NCI-H460 (cell line): ENCODE results near the gene CEP126. TPM values are rescaled to one million over a fixed set of nuclear protein-coding genes. Genes with fewer than 3 reads are reported as not detected.
A peak's percentile ranks its signal among the peaks of the same experiment; 100 is the strongest.

Experiments used
- DNase-seq: peaks from one replicate; pipeline ENCODE4 v3.0.0-alpha.2; 2016; ENCODE audit warnings: low read depth; ENCODE audit errors: extremely low read depth
- polyA plus RNA-seq: library from polyadenylated mRNA; depleted of rRNA; stranded (reverse); fragments of >200 nt; gene quantifications from 2 replicates; pipeline ENCODE4 v1.2.3, GENCODE V29; 2014; cell fraction: nucleus; rRNA removed
- total RNA-seq: library from RNA; depleted of rRNA; stranded (reverse); fragments of >200 nt; shearing (Covaris generic); gene quantifications from 2 replicates; pipeline ENCODE4 v1.2.3, GENCODE V29; 2014; rRNA removed

CEP126 gene, protein sequence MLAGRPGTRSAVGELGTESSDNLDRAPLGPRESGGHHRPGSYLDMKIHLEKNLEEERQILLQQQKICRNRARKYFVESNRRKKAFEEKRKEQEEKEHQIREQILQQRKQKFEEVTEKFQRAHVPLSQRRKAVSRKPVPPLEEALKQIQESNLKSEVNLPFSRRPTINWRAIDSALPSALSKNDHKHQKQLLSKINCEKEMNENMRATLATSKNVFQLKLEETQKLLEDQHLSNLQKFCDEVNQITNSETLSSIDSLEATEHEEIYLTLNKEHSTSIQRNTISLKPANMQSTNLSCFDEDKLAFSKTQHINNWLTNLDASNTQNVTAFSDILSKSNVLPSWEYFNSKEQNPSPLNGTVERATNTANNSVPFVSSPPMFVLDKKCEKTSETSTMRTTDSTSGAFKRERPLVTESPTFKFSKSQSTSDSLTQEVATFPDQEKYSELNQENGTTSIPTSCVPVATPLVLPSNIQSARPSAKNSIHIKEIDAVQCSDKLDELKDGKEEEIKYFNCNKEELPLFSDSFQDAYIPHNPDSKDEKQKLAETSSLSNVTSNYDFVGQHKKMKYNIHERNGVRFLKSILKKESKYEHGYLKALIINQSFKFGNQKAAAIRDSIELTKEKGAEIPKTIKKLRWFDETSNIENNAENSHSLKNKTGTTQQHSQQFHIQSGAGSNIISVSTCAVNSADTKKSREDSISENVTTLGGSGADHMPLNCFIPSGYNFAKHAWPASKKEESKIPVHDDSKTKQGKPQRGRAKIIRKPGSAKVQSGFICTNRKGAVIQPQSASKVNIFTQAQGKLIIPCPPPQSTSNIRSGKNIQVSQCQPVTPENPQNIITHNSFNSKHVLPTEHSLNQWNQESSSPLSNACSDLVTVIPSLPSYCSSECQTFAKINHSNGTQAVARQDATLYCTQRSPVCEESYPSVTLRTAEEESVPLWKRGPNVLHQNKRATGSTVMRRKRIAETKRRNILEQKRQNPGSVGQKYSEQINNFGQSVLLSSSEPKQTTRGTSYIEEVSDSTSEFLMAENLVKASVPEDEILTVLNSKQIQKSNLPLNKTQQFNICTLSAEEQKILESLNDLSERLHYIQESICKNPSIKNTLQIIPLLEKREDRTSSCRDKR
- 2.7 and 4.5 TPM in 2 replicates for total RNA-seq
- polyA plus RNA-seq, result 3.5 and 4.1 TPM in 2 replicates

DNA sequence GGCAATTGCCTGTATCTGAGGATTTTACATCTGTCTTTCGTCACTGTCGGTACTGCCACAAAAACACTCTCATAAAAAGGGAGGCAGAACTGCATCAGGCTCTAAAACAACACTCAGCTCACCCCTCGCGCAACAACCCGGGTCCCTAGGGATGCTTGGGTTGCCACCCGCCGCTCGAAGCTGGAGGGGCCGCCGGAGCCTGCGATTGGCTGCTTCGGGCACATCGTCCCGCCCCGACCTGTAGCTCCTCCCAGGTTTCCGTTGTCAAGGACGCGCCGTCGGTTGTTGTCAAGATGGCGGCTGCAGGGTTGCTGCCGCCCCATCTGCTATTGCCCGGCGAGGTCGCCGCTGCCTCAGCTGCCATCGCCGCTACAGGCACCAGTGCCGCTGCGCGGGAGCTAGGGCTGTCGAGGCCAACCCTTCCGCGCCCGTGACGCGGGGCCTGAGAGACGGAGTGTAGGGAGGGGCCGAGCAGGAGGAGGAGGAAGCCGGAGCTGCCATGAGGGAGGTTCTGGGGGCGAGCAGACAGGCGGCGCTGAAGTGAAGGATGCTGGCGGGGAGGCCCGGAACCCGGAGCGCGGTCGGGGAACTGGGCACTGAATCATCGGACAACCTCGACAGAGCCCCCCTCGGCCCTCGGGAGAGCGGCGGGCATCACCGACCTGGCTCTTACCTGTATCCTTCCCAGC, at the start of gene CEP126:
Gene CEP126 (plus strand): TSS at position 273 of the 689 bp plus-strand sequence. CDS start 275 bp downstream, at position 548.
- DNase-seq, result peak; percentile 89

- DNase-seq, result no peak
Observed at GRCh38 chr11:101866619-101867491, 48.0 kb upstream of the CEP126 start.

DNA sequence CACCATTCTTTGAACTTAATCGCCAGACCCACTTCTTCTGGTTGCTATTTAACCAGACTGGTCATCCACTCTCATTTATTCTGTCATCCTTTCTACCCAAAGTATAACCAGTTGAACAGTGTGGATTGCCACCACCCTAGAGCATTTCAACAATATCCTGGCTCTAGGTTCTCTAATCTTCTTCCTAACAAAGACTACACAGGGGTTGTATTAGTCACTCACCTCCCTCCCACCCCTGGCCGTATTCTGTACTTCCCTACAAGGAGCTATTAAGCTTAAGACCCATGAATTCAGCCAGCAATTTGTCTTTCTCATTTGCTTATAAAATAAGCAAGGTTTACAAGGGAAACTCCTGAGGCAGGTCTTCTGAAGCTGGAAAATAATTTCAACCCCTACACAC, 46.9 kb upstream of the CEP126 start:
- no peak for DNase-seq

GRCh38 chr11:101870510-101870909, 44.3 kb upstream of the CEP126 start:
- peak; percentile 19 for DNase-seq

DNA sequence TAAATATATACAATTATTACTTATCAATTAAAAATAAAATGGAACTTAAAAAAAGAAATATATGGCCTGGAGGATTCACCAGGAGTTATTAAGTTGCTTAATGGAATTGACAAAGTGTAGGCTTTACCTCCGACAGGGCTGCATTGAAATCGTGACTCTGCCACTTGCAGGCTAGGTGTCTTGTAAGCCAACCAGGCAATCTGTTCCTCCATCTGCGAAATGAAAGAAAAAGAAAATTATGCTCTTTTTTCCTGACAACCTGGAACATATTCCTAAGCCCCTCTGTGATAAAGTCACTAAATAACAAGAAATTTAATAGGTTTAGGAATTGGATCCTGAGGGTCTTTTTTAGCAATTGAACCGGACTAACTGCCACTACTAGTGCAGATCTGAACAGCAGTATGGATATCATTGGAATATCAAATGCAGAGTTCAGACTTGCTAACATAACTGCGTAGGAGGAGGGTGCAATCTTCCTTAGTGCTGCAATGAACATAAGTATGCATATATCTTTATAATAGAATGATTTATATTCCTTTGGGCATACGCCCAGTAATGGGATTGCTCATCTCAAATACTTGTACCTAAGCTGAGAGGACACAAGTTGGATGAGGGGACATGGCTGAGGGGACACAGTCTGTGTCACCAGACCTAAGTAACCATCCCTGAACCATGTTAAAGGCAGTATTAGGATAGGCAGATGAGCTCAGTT, 42.5 kb upstream of the CEP126 start:
- no peak for DNase-seq

GRCh38 chr11:101880222-101880621, 34.6 kb upstream of the CEP126 start:
- peak; percentile 35 for DNase-seq

DNA sequence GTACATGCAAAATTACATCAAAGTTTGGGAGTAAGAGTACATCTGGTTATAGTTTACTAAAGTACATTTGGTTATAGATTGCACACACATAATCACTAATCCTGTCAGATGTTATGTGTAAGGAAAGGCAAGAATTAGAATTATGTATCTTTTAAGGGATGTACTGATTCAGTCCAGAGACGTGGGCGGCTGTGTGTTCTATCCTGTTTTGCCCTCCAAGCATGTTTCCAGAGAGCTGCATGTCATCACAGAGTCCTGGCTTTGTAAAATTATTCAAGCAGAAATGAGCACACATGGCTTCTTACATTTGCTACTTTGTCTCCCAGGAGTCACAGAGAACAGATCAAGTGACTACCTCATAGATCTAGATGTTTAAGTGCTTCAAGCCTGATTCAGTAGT, 33.2 kb upstream of the CEP126 start:
- no peak for DNase-seq

GRCh38 chr11:101885631-101886030, 29.2 kb upstream of the CEP126 start:
- no peak for DNase-seq

GRCh38 chr11:101889767-101890166, 25.0 kb upstream of the CEP126 start:
- DNase-seq, result no peak

DNA sequence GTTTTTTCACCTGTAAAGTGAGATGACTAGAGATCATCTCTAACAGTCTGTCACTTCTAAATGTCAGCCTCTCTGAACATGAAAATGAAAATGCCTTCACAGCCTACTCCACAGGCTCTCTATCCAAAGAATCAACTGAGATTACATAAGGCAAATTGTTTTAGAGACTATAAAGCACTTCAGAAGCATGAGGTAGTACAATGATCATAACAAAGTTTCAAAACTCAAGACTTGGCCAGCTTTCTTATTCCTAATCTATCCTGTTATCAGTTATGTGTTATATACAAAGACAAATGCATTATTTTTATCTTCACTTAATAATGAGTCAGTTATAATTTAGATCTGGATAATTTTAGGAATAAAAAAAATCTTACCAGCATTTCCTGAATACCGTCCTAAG, 20.3 kb upstream of the CEP126 start:
- DNase-seq, result no peak

GRCh38 chr11:101907815-101908214, 7.0 kb upstream of the CEP126 start:
- no peak for DNase-seq

DNA sequence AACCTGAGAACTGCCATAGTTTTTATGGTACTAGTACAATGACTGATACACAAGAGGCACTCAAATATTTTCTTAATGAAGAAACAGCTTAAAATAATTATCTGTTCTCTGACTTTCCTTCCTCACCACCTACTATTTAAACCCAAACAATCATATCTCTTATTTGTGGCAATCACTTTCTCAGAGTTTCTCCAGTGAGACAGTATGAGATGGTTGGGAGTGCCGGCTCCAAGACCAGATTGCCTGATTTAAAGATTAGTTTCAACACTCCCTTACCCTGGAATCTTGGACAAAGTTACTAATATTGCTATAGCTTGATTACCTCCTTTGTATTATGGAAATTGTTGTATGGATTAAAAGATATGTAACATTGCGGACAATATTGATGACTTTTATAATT, 5.7 kb upstream of the CEP126 start:
- DNase-seq, result no peak

GRCh38 chr11:101912823-101913284, 2.0 kb upstream of the CEP126 start:
- DNase-seq, result no peak

GRCh38 chr11:101913656-101914055, 1.2 kb upstream of the CEP126 start:
- DNase-seq, result no peak

DNA sequence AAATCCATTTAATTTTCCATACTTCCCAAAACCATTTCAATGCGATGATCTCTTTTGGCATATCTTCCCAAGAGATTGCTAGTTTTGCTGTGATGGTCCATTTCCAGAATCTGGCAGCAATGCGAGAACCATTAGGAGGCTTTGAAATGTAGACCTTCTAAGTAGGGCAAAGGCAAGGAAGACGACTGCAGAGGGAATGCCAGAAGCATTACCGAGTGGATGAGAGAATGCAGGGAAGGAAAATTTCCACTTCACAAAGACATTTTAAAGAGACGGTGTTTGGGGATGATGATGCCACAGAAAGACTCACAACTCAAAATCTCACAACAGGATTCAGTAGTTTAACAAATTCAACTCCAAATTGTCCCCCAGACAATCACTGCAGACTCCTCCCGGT, 471 bp upstream of the CEP126 start:
- no peak for DNase-seq

DNA sequence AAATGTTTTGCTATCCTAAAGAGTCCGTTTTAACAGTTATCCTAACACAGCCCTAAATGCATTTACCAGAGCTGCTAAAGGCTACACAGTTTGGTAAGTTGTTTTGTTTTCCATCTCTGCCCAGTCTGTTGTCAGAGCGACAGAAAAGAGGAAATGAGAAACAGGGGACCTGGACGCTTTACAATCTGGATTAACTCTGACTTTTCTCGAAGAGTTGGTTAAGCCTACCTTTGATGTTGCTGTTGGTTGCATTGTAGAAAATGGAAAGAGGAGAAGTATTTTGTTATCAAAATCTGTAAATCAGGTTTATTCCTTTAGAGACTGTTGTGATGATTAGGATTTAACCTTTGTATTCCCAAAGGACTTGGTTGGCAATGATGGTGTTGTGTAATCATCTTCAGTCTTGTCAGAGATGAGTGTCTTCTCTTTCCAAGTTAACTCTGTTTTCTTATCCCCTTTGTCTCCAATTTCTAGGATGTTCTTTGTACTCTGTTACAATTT, 1.0 kb downstream of the CEP126 start:
- peak; percentile 41 for DNase-seq

DNA sequence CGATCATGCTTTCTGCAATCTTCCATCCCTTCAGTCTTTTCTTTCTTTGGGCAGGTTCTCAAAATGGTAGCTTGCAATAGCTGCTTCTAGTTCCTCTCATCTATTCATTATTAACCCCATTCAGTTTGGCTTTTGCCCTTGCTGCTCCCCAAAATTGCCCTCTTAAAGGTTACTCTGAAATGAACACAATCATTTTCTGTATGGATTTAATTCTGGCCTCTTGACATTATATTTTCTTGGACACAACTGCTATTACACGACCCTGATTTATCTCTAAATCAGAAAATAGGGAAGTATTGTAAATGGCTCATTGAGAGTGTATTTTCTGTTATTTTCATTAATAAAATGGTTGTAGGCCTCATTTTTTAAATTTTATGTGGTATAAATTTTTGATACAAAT, 1.6 kb downstream of the CEP126 start, which contains the start of gene ANGPTL5:
Gene ANGPTL5 (minus strand): TSS at position 101 of the 400 bp plus-strand sequence. CDS start 8,613 bp downstream, outside the sequence.
- no peak for DNase-seq

- no peak for DNase-seq
Observed at GRCh38 chr11:101917226-101917625, 2.4 kb downstream of the CEP126 start.
